Neural progenitor cell (in vitro differentiated cells): Measurements from ENCODE around the gene AKR7A3. TPM values are rescaled to one million over a fixed set of nuclear protein-coding genes. Genes with fewer than 3 reads are reported as not detected.

ENCODE experiments used
- DNase-seq: peaks from one replicate; pipeline ENCODE4 v3.0.0-alpha.2; 2016; ENCODE audit warnings: low spot score
- H2AFZ ChIP-seq: fragments of 200-600 bp; sonication (generic); replicated peaks from 2 replicates; pipeline ENCODE4 v1.6.1; 2016; ENCODE audit warnings: antibody characterized with exemption
- H3F3A ChIP-seq: fragments of 200-600 bp; sonication (generic); 2 replicates; pipeline ENCODE4 v1.6.1; 2016; ENCODE audit warnings: antibody characterized with exemption, low read depth
- H3K27ac ChIP-seq: fragments of 200-600 bp; sonication (generic); 2 replicates; pipeline ENCODE4 v1.5.1; 2016; ENCODE audit warnings: mild to moderate bottlenecking
- H3K27me3 ChIP-seq: fragments of 200-600 bp; sonication (generic); 2 replicates; pipeline ENCODE4 v1.6.1; 2016; ENCODE audit warnings: mild to moderate bottlenecking, moderate library complexity
- H3K36me3 ChIP-seq: fragments of 200-600 bp; sonication (generic); 2 replicates; pipeline ENCODE4 v1.5.1; 2016
- H3K4me1 ChIP-seq: fragments of 200-600 bp; sonication (generic); 2 replicates; pipeline ENCODE4 v1.6.1; 2016; ENCODE audit warnings: mixed run types
- H3K4me2 ChIP-seq: fragments of 200-600 bp; sonication (generic); 2 replicates; pipeline ENCODE4 v1.6.1; 2016
- H3K4me3 ChIP-seq: fragments of 200-600 bp; sonication (generic); 2 replicates; pipeline ENCODE4 v1.5.1; 2016
- H3K79me2 ChIP-seq: fragments of 200-600 bp; sonication (generic); 2 replicates; pipeline ENCODE4 v1.6.1; 2016; ENCODE audit warnings: low read depth
- H3K9ac ChIP-seq: fragments of 200-600 bp; sonication (generic); 2 replicates; pipeline ENCODE4 v1.6.1; 2016
- H3K9me3 ChIP-seq: fragments of 200-600 bp; sonication (generic); 2 replicates; pipeline ENCODE4 v1.5.1; 2016; ENCODE audit warnings: low read depth
- H4K20me1 ChIP-seq: fragments of 200-600 bp; sonication (generic); 2 replicates; pipeline ENCODE4 v1.6.1; 2016; ENCODE audit warnings: low read depth
- H3K27ac Mint-ChIP-seq: 3 replicates; pipeline ENCODE4 v1.8.0; 2021; ENCODE audit warnings: mixed read lengths
- H3K27me3 Mint-ChIP-seq: 2 replicates; pipeline ENCODE4 v1.8.0; 2022; ENCODE audit warnings: low read depth, mild to moderate bottlenecking, inconsistent platforms, moderate library complexity, mixed read lengths; ENCODE audit not compliant: insufficient read depth
- H3K36me3 Mint-ChIP-seq: 3 replicates; pipeline ENCODE4 v1.8.0; 2021; ENCODE audit warnings: mixed read lengths
- H3K4me1 Mint-ChIP-seq: 3 replicates; pipeline ENCODE4 v1.8.0; 2021; ENCODE audit warnings: mixed read lengths
- H3K4me3 Mint-ChIP-seq: 3 replicates; pipeline ENCODE4 v1.8.0; 2021; ENCODE audit warnings: mild to moderate bottlenecking, moderate library complexity, mixed read lengths
- H3K9me3 Mint-ChIP-seq: 3 replicates; pipeline ENCODE4 v1.8.0; 2020; ENCODE audit warnings: mixed read lengths
- EZH2 ChIP-seq: fragments of 200-600 bp; sonication (generic); IDR thresholded peaks from 2 replicates; pipeline ENCODE4 v1.6.1; 2017; ENCODE audit warnings: antibody characterized with exemption, mild to moderate bottlenecking, moderate library complexity
- EZH2phosphoT487 ChIP-seq: fragments of 200-600 bp; sonication (generic); IDR thresholded peaks from 2 replicates; pipeline ENCODE4 v1.6.1; 2017; ENCODE audit warnings: antibody characterized with exemption
- total RNA-seq: library from RNA; depleted of rRNA; stranded (reverse); fragments of >200 nt; gene quantifications from 2 replicates; pipeline ENCODE4 v1.2.3, GENCODE V29; 2015; ENCODE audit warnings: low replicate concordance
- TF ChIP-seq, protein P1 (sequence below): fragments of 200-600 bp; sonication (generic); IDR thresholded peaks from 2 replicates; pipeline ENCODE4 v1.5.1; 2017; ENCODE audit warnings: antibody characterized with exemption, mild to moderate bottlenecking

Gene AKR7A3
- total RNA-seq, 1 donor from 2014 or later = not detected

DNA sequence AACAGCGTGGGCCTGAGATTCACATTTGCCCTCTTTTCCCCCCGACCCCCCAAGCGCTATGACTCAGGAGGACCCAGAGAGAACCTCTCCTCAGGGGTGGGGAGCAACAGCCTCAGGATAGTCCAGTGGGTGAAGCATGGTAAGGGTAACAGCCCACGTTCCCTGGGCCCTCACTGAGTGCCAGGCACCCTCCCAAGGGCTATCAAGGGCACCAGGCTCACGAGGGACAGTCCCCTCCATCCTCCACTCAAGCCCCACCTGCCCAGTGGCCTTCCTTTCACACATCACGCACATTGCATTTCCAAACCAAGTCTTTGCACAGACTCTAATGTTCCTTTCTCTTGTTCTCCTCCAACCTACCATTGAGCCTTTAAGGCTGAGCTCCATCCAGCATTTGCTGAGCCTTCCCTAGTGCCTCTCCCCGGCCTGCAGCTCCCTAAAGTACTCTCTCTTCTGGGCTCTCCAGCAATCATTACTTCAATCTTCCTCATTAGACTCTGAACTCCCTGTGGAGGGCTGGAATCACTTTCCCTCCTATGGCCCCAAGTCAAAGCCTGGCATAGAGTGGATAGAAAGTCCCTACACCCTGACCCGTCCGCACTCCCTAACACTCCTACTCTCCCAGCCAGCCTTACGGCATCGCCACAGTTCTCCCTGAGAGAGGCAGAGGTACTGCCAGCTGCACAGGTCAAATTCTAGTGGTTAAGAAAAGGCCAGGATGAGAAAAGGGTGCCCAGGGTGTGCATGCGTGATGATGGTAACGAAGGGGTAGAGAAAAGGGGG, 22.3 kb upstream of the AKR7A3 start:
- TF ChIP-seq, protein P1, sequence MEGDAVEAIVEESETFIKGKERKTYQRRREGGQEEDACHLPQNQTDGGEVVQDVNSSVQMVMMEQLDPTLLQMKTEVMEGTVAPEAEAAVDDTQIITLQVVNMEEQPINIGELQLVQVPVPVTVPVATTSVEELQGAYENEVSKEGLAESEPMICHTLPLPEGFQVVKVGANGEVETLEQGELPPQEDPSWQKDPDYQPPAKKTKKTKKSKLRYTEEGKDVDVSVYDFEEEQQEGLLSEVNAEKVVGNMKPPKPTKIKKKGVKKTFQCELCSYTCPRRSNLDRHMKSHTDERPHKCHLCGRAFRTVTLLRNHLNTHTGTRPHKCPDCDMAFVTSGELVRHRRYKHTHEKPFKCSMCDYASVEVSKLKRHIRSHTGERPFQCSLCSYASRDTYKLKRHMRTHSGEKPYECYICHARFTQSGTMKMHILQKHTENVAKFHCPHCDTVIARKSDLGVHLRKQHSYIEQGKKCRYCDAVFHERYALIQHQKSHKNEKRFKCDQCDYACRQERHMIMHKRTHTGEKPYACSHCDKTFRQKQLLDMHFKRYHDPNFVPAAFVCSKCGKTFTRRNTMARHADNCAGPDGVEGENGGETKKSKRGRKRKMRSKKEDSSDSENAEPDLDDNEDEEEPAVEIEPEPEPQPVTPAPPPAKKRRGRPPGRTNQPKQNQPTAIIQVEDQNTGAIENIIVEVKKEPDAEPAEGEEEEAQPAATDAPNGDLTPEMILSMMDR = no peak
- no peak for TF ChIP-seq EZH2
- TF ChIP-seq EZH2phosphoT487 = no peak
- H3K9me3 ChIP-seq = no peaks in the 10 kb centered on the region
- H3F3A ChIP-seq = no peaks in the 10 kb centered on the region
- H3K4me1 Mint-ChIP-seq = peaks cover 33% of the 10 kb centered on the region
- H3K9ac ChIP-seq = peak overlapping the region; percentile 69
- H4K20me1 ChIP-seq = peaks cover 34% of the 10 kb centered on the region
- DNase-seq = peak; percentile 26
- H3K36me3 Mint-ChIP-seq = peaks cover 16% of the 10 kb centered on the region
- peak overlapping the region; percentile 72 for H3K4me3 ChIP-seq
- peaks cover 7% of the 10 kb centered on the region for H3K4me1 ChIP-seq
- peaks cover 2% of the 10 kb centered on the region for H3K27me3 Mint-ChIP-seq
- H3K27ac ChIP-seq = no peak overlapping the region
- peak overlapping the region; percentile 94 for H3K4me3 Mint-ChIP-seq
- H3K27ac Mint-ChIP-seq = peak overlapping the region; percentile 74
- H3K36me3 ChIP-seq = no peaks in the 10 kb centered on the region
- no peaks in the 10 kb centered on the region for H3K9me3 Mint-ChIP-seq
- H3K27me3 ChIP-seq = no peaks in the 10 kb centered on the region
- H2AFZ ChIP-seq = peak overlapping the region; percentile 75
- peak overlapping the region; percentile 99 for H3K4me2 ChIP-seq
- peaks cover 39% of the 10 kb centered on the region for H3K79me2 ChIP-seq

DNA sequence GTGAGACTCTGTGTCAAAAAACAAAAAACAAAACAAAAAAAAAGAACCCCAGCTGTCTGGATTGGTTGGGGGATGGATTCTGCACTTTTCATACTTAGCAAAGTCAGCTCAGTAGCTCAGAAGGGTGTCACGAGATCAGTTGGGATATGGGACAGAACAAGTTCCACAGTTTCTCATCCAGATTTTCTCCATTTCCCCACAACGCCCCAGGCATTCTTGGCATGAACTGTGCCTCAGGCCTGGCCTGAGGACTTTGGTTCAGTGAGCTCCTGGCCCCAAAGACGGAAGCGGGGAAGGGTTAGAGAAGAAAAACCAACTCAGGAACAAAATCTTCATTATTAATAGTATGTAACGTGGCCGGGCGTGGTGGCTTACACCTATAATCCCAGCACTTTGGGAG, 21.5 kb upstream of the AKR7A3 start:
- H3K9me3 Mint-ChIP-seq = no peaks in the 10 kb centered on the region
- peaks cover 34% of the 10 kb centered on the region for H4K20me1 ChIP-seq

DNA sequence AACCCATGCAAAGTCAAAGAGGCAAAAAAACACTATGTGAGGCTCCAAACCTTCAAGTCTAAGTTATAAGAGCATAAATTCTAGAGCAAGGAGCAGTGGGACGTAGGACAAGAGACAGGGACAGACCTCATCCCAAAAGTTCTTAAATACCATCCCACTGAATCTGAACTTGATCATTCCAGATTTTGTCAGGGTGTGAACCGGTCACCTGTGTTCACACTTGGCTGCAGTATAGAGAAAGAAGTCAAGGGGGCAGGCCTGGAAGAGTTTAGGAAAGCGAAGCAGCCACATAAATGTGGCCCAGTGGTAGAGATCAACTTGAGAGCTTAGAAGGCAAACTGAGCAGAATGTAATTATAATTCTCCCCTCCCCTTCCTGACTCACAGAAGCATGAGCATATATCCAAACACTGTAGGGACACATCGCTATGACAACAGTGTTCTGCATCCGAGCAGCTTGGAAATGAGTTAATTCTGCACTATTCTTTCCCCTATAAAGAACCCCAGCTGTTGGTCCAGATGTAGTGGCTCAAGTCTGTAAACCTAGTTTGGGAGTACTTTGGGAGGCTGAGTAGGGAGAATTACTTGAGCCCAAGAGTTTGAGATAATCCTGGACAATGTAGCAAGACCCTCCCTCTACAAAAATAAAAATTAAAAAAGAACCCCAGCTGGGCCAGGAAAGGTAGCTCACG, 20.7 kb upstream of the AKR7A3 start:
- H3K9me3 ChIP-seq = no peaks in the 10 kb centered on the region
- Mint-ChIP-seq H3K27ac (no peak overlapping the region), H3K9me3 (no peaks in the 10 kb centered on the region), H3K4me1 (peaks cover 30% of the 10 kb centered on the region), H3K27me3 (peaks cover 5% of the 10 kb centered on the region), H3K36me3 (peaks cover 21% of the 10 kb centered on the region), H3K4me3 (peak overlapping the region; percentile 54)
- H3F3A ChIP-seq = no peaks in the 10 kb centered on the region
- TF ChIP-seq EZH2phosphoT487 = no peak
- TF ChIP-seq, protein P1 = no peak
- no peak for TF ChIP-seq EZH2
- no peak overlapping the region for H3K27ac ChIP-seq
- H4K20me1 ChIP-seq = peaks cover 34% of the 10 kb centered on the region
- H3K4me3 ChIP-seq = no peak overlapping the region
- no peaks in the 10 kb centered on the region for H3K27me3 ChIP-seq
- peaks cover 39% of the 10 kb centered on the region for H3K79me2 ChIP-seq
- no peak overlapping the region for H3K4me2 ChIP-seq
- no peak for DNase-seq
- H2AFZ ChIP-seq = no peak overlapping the region
- H3K4me1 ChIP-seq = peaks cover 7% of the 10 kb centered on the region
- H3K36me3 ChIP-seq = no peaks in the 10 kb centered on the region
- no peak overlapping the region for H3K9ac ChIP-seq

More for the DNA sequence above, 21.5 kb upstream of the AKR7A3 start:
- Histone ChIP-seq H3K27me3 (no peaks in the 10 kb centered on the region), H3K4me3 (no peak overlapping the region), H3K79me2 (peaks cover 39% of the 10 kb centered on the region), H3K9ac (no peak overlapping the region), H3K9me3 (no peaks in the 10 kb centered on the region), H3K36me3 (no peaks in the 10 kb centered on the region), H2AFZ (no peak overlapping the region), H3K4me2 (no peak overlapping the region), H3F3A (no peaks in the 10 kb centered on the region), H3K4me1 (peaks cover 7% of the 10 kb centered on the region), H3K27ac (no peak overlapping the region)
- H3K27me3 Mint-ChIP-seq = peaks cover 5% of the 10 kb centered on the region
- H3K4me1 Mint-ChIP-seq = peaks cover 30% of the 10 kb centered on the region
- H3K36me3 Mint-ChIP-seq = peaks cover 16% of the 10 kb centered on the region
- TF ChIP-seq EZH2phosphoT487 (no peak), EZH2 (no peak)
- TF ChIP-seq, protein P1 = no peak
- no peak overlapping the region for H3K27ac Mint-ChIP-seq
- no peak for DNase-seq
- H3K4me3 Mint-ChIP-seq = peak overlapping the region; percentile 94
